ENCODE data around the gene PIP4P1. TPM values are rescaled to one million over a fixed set of nuclear protein-coding genes. Genes with fewer than 3 reads are reported as not detected.
"Not testable (repeated sequence)": the region's sequence is repeated elsewhere in the genome, so short reads cannot be mapped to it uniquely, and the experiment has no call there.

Gene PIP4P1
- total RNA-seq = 10 to 100 TPM; 33.6 to 43.4 (median 39.9) TPM

DNA sequence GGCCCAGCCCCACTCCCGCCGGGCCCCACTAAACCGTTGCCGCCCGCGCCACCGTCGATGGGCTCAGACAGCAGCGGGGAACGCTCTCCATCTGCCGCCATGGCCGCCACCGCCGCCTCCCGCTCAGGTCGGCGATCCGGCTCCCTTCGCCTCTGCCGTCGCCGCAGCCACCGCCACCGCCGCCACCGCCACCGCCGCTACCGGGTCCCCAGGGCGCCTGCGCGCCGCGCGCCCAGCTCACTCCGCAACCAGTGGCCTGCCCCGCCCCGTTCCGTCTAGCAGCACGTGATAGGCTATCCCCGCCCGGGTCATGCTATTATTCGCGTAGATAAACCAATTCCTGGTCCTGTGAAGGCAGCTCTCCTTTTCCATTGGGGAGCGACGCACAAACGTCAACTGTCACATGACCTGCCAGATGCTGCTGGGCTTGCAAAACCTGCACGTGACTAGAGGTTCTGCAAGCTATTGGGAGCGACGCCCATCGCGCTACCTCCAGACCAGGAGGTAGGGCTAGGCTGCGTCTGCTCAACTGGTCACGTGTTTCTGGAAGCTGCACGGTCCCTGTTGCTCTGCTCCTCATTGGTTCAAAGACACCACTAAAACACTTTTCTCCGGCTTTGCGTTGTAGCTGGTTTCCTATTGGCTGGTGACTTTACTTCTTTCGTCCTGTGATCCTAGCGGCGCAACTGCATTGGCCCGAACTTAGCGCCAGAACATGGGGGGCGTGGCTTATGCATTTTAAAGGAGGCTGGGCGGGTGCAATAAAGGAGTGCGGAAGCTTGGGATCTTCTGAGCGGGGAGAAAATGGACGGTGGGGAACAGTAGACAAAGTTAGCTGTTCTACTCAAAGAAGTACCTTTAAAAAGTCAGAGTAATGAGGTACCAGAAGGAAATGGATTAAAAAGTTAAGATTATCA, at the start of gene PIP4P1:
Gene PIP4P1 (minus strand): TSS at position 210 of the 917 bp plus-strand sequence. CDS start 109 bp downstream, at position 101.
- H3K4me3 Mint-ChIP-seq = peak within 1 kb of the TSS; percentile 91
- H3K9me3 Mint-ChIP-seq = no peaks in the 10 kb centered on the region
- DNase-seq (peak; percentile 97), ATAC-seq (peak; percentile 94 to 95)
- H3K4me1 Mint-ChIP-seq (ENCODE audit: low read depth) = peaks cover 25% of the 10 kb centered on the region
- peaks cover 31% of the 10 kb centered on the region for H3K36me3 Mint-ChIP-seq (ENCODE audit: insufficient read depth)
- no peaks in the 10 kb centered on the region for H3K27me3 Mint-ChIP-seq (ENCODE audit: low read depth)

DNA sequence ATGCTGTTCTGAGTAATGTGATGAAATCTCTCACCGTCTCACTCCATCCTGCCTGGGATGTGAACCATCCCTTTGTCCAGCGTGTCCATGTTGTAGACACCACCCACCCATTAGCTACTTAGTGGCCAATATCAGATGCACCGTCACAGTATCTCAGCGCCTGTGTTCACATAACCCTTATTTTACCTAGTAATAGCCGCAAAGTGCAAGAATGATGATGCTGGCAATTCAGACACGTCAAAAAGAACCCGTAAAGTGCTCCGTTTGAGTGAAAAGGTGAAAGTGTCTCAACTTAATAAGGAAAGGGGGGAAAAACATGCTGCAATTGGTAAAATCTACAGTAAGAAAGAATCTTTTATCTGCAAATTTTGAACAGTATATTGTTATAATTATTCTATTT, 47.1 kb upstream of the PIP4P1 start:
- Mint-ChIP-seq H3K9me3 (no peaks in the 10 kb centered on the region), H3K4me1 (ENCODE audit: low read depth) (peaks cover 4% of the 10 kb centered on the region), H3K36me3 (ENCODE audit: insufficient read depth) (no peaks in the 10 kb centered on the region)

DNA sequence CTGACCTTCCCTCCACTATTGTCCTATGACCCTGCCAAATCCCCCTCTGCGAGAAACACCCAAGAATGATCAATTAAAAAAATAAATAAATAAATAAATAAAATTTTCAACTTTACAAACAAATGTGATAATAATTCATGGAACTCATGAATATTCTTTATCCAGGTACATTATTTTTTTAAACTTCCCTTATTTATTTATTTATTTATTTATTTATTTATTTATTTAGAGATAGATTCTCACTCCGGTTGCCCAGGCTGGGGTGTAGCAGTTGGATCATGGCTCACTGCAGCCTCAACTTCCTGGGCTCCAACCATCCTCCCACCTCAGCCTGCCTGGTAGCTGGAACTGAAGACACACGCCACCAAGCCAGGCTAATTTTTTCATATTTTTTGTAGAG, 46.3 kb upstream of the PIP4P1 start:
- not testable (repeated sequence) for H3K9me3 Mint-ChIP-seq; H3K36me3 Mint-ChIP-seq (ENCODE audit: insufficient read depth); H3K4me3 Mint-ChIP-seq; DNase-seq; H3K4me1 Mint-ChIP-seq (ENCODE audit: low read depth); H3K27me3 Mint-ChIP-seq (ENCODE audit: low read depth); ATAC-seq

More for the DNA sequence above, 47.1 kb upstream of the PIP4P1 start:
- Mint-ChIP-seq H3K27me3 (ENCODE audit: low read depth) (peaks cover 2% of the 10 kb centered on the region), H3K4me3 (no peak overlapping the region)
- ATAC-seq (no peak), DNase-seq (no peak)

DNA sequence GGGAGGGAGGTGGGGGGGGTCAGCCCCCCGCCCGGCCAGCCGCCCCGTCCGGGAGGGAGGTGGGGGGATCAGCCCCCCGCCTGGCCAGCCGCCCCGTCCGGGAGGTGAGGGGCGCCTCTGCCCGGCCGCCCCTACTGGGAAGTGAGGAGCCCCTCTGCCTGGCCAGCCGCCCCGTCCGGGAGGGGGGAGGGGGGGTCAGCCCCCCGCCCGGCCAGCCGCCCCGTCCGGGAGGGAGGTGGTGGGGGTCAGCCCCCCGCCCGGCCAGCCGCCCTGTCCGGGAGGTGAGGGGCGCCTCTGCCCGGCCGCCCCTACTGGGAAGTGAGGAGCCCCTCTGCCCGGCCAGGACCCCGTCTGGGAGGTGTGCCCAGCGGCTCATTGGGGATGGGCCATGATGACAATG, 45.5 kb upstream of the PIP4P1 start:
- not testable (repeated sequence) for H3K9me3 Mint-ChIP-seq; ATAC-seq; H3K4me1 Mint-ChIP-seq (ENCODE audit: low read depth); DNase-seq; H3K27me3 Mint-ChIP-seq (ENCODE audit: low read depth); H3K36me3 Mint-ChIP-seq (ENCODE audit: insufficient read depth); H3K4me3 Mint-ChIP-seq

DNA sequence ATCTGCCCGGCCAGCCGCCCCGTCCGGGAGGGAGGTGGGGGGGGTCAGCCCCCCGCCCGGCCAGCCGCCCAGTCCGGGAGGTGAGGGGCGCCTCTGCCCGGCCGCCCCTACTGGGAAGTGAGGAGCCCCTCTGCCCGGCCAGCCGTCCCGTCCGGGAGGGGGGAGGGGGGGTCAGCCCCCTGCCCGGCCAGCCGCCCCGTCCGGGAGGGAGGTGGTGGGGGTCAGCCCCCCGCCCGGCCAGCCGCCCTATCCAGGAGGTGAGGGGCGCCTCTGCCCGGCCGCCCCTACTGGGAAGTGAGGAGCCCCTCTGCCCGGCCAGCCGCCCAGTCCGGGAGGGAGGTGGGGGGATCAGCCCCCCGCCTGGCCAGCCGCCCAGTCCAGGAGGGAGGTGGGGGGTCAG, 45.0 kb upstream of the PIP4P1 start:
- not testable (repeated sequence) for ATAC-seq; H3K27me3 Mint-ChIP-seq (ENCODE audit: low read depth); DNase-seq; H3K9me3 Mint-ChIP-seq; H3K36me3 Mint-ChIP-seq (ENCODE audit: insufficient read depth); H3K4me1 Mint-ChIP-seq (ENCODE audit: low read depth); H3K4me3 Mint-ChIP-seq

DNA sequence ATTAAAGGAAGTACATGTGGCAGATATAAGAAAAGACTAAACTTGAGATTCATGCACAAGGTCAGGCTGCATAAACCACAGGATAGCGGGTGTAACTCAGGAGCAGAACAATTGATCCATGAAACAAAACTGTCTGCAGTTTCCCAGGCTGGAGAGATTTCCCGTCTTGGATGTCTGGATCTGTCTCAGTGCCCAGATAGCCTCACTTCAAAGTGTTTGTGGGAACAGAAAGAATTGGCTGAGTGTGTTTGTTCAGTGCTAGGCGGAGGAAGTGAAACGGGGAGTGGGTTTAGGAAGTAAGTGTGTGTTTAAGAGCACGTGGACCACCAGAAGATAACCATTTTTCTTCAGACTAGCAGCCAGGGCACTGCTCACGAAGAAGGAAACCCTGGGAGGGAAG, 42.7 kb upstream of the PIP4P1 start:
- H3K4me1 Mint-ChIP-seq (ENCODE audit: low read depth) = peaks cover 4% of the 10 kb centered on the region
- no peaks in the 10 kb centered on the region for H3K36me3 Mint-ChIP-seq (ENCODE audit: insufficient read depth)
- peaks cover 2% of the 10 kb centered on the region for H3K27me3 Mint-ChIP-seq (ENCODE audit: low read depth)
- H3K9me3 Mint-ChIP-seq = no peaks in the 10 kb centered on the region
- ATAC-seq (no peak), DNase-seq (no peak)
- no peak overlapping the region for H3K4me3 Mint-ChIP-seq

DNA sequence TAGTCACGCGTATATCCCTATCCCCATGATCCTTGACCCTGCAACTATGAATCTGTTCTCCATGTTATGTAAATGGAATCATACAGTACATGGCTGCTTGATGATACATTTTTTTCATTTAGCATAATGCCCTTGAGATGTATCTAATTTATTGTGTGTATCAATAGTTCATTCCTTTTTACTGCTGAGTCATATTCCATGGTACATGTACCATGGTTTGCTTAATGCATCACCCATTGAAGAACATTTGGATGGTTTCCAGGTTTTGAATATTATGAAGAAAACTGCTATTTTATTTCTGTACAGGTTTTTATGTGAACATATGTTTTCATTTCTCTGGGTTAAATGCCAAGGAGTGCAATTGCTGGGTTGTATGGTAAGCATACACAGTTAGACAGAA, 40.1 kb upstream of the PIP4P1 start:
- no peak for ATAC-seq
- H3K9me3 Mint-ChIP-seq = no peaks in the 10 kb centered on the region
- H3K27me3 Mint-ChIP-seq (ENCODE audit: low read depth) = no peaks in the 10 kb centered on the region
- no peaks in the 10 kb centered on the region for H3K36me3 Mint-ChIP-seq (ENCODE audit: insufficient read depth)
- H3K4me1 Mint-ChIP-seq (ENCODE audit: low read depth) = peaks cover 4% of the 10 kb centered on the region
- no peak overlapping the region for H3K4me3 Mint-ChIP-seq
- no peak for DNase-seq

DNA sequence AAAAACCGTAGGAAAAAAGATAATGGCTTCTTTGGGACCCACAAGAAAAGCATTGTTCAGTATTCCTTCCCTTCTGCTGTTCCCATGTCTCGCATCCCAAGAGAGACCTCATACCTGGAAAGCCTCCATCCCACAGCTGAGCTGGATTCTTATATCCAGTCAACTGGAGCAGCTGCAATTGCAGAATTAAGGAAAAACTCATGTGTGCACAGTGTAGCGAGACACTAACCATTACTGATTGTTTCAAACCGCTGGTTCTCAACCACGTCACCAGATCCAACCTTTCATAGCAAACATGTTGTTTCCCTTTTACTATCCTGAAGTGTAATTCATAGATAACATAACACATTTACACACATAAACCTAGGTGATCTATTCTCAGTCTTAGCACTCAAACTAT, 38.6 kb upstream of the PIP4P1 start:
- H3K9me3 Mint-ChIP-seq = peaks cover 3% of the 10 kb centered on the region
- H3K27me3 Mint-ChIP-seq (ENCODE audit: low read depth) = no peaks in the 10 kb centered on the region
- H3K36me3 Mint-ChIP-seq (ENCODE audit: insufficient read depth) = no peaks in the 10 kb centered on the region
- H3K4me3 Mint-ChIP-seq = no peak overlapping the region
- ATAC-seq = no peak
- H3K4me1 Mint-ChIP-seq (ENCODE audit: low read depth) = peaks cover 16% of the 10 kb centered on the region
- no peak for DNase-seq

DNA sequence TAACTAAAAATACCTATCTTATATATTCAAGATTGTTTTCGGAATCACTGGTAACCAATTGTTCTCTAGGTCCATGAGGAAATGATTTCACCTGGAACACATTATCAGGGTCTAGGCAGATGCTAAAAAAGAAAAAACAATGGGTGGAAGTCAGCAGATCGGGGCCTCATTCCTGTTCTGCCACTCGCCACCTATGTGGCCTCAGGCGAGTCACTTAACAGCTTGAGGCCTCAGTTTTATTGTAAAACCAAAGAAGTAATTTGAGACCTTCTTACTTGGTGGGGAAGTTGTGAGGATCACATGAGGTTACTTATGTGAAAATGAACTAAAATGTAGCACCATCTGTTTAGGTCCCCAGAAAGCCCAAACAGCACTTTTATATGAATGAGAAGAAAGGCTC, 37.9 kb upstream of the PIP4P1 start:
- Mint-ChIP-seq H3K27me3 (ENCODE audit: low read depth) (no peaks in the 10 kb centered on the region), H3K4me1 (ENCODE audit: low read depth) (peaks cover 18% of the 10 kb centered on the region), H3K4me3 (no peak overlapping the region), H3K36me3 (ENCODE audit: insufficient read depth) (no peaks in the 10 kb centered on the region), H3K9me3 (peaks cover 3% of the 10 kb centered on the region)
- ATAC-seq = no peak
- no peak for DNase-seq

DNA sequence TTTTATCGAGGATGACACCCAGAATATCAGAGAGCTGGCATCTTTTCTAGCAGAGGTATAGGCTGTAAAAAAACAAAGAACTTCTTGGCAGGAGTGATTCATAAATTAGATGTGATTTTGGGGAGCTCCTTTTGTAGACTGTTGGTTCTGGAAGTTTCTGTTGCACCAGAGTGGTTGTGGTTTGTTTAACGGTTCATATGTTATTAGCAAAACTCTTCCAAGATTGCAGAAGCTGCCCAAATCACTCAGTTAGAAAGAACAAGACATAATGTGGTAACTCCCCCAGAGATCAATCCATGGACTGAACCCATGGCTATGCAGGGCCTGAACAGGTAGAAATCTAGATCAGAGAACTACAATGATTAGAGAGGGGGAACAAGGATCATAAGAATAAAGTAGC, 37.4 kb upstream of the PIP4P1 start:
- no peak overlapping the region for H3K4me3 Mint-ChIP-seq
- no peak for ATAC-seq
- no peaks in the 10 kb centered on the region for H3K36me3 Mint-ChIP-seq (ENCODE audit: insufficient read depth)

DNA sequence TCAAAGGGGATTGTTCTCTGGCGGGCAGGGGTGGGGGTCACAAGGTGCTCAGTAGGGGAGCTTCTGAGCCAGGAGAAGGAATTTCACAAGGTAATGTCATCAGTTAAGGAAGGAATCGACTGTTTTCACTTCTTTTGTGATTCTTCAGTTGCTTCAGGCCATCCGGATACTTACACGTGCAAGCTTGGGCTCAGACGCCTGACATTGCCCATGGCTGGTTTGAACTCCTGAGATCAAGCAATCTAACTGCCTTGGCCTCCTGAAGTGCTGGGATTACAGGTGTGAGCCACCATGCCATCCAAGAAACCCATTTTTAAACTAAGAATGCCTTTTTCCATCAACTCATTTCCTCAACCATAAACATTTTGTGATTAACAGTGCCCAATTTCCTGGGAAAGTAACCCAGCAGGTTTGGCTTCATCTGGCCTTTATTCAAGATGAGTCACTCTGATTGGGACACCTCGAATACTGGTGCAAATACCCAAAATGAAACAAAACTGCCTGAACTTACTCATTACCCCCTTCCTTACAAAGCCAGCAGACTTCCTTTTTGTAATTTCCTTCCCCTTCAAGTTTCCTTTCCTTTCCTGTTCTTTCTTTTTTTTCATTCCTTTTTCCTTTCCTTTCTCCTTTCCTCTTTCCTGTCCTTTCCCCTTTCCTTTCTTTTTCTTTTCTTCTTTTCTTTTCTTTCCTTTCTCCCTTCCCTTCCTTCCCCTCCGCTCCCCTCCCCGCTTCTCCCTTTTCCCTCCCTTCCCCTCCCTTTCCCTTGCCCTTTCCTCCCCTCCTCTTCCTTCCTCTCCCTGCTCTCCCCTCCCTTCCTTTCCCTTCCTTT, 33.9 kb upstream of the PIP4P1 start:
- DNase-seq (no peak), ATAC-seq (peak in 1 of 2 donors; percentile 56)
- H3K4me1 Mint-ChIP-seq (ENCODE audit: low read depth) = peaks cover 44% of the 10 kb centered on the region
- H3K4me3 Mint-ChIP-seq = no peak overlapping the region
- peaks cover 3% of the 10 kb centered on the region for H3K9me3 Mint-ChIP-seq
- peaks cover 1% of the 10 kb centered on the region for H3K36me3 Mint-ChIP-seq (ENCODE audit: insufficient read depth)
- H3K27me3 Mint-ChIP-seq (ENCODE audit: low read depth) = no peaks in the 10 kb centered on the region

More for the DNA sequence above, 37.4 kb upstream of the PIP4P1 start:
- Mint-ChIP-seq H3K9me3 (peaks cover 3% of the 10 kb centered on the region), H3K4me1 (ENCODE audit: low read depth) (peaks cover 18% of the 10 kb centered on the region), H3K27me3 (ENCODE audit: low read depth) (no peaks in the 10 kb centered on the region)
- no peak for DNase-seq

DNA sequence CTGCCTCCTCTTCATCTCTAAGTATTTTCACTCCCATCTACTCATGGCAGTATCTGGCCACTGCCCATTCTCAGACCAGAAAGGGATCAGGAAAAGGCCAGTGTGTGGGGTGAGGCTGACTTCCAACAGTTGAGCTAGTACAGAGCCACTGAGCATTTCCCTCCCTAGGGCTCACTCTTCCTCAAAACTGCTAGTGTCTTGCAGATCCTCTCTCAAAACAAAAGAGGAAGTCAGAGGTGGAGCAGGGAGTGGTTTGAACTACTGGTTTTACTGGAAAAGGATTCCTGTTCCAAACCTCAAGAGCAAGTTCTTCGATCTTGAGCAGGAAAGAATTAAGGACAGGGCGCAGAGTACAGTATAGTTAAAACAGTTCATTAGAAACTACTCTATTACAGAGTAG, 32.4 kb upstream of the PIP4P1 start:
- Mint-ChIP-seq H3K4me3 (no peak overlapping the region), H3K36me3 (ENCODE audit: insufficient read depth) (peaks cover 1% of the 10 kb centered on the region), H3K4me1 (ENCODE audit: low read depth) (peaks cover 56% of the 10 kb centered on the region), H3K27me3 (ENCODE audit: low read depth) (no peaks in the 10 kb centered on the region), H3K9me3 (peaks cover 3% of the 10 kb centered on the region)
- no peak for ATAC-seq
- no peak for DNase-seq

DNA sequence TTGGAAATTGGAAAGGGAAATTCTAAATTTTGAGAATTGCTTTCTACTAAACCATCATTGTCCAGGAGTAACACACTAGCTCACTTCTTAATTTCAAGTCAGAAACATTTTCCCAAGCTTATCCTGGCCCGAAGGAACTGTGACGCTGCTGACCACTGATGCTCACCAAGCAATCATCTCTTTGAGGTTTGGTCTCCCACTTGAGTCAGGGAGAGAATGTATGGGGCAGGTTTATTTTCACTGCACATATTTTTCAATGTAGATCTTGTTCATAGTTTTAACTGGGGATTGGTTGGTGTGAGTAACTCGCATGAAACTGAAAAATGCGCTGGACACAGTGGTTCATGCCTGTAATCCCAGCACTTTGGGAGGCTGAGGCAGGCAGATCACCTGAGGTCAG, 31.3 kb upstream of the PIP4P1 start:
- peaks cover 1% of the 10 kb centered on the region for H3K36me3 Mint-ChIP-seq (ENCODE audit: insufficient read depth)
- ATAC-seq = no peak
- no peak overlapping the region for H3K4me3 Mint-ChIP-seq
- no peaks in the 10 kb centered on the region for H3K27me3 Mint-ChIP-seq (ENCODE audit: low read depth)
- no peak for DNase-seq
- H3K9me3 Mint-ChIP-seq = peaks cover 3% of the 10 kb centered on the region
- H3K4me1 Mint-ChIP-seq (ENCODE audit: low read depth) = peaks cover 66% of the 10 kb centered on the region

DNA sequence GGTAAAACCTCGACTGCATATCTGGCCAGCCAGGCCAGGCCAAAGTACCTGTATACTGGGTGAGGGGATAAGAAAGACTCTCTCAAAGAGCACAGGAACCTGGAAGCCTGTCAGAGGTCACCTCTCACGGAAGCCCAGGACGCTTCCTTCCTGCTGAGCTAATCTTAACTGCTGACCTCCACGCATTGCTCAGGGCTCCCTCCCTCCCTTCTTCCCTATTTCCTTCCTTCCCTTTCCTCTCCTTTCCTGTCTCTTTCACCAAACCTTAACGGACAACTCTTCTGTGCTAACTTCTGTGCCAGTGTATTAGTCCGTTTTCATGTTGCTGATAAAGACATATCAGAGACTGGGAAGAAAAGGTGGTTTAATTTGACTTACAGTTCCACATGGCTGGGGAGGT, 29.3 kb upstream of the PIP4P1 start:
- ATAC-seq = no peak

More for the DNA sequence above, 29.3 kb upstream of the PIP4P1 start:
- peaks cover 1% of the 10 kb centered on the region for H3K36me3 Mint-ChIP-seq (ENCODE audit: insufficient read depth)
- no peak for DNase-seq
- peaks cover 74% of the 10 kb centered on the region for H3K4me1 Mint-ChIP-seq (ENCODE audit: low read depth)
- H3K9me3 Mint-ChIP-seq = peaks cover 3% of the 10 kb centered on the region
- no peaks in the 10 kb centered on the region for H3K27me3 Mint-ChIP-seq (ENCODE audit: low read depth)
- peak overlapping the region; percentile 46 for H3K4me3 Mint-ChIP-seq
